ENCODE data around the gene TUSC2.

TUSC2 gene

GRCh38 chr3:50304601-50305000, 23.4 kb downstream of the TUSC2 start:
- Histone ChIP-seq H3K4me1 (ENCODE audit: control insufficient read depth, insufficient read depth, low read length) (no peaks in the 10 kb centered on the region), H3K9me3 (ENCODE audit: control insufficient read depth, insufficient read depth, low read depth, low read length) (no peaks in the 10 kb centered on the region), H3K27ac (ENCODE audit: extremely low read depth, low read depth, low read length) (no peak overlapping the region), H3K4me3 (ENCODE audit: low read depth, low read length) (no peak overlapping the region), H3K36me3 (ENCODE audit: control insufficient read depth in 2 of 2, insufficient read depth in 1 of 2, low read length in 2 of 2) (no peaks in the 10 kb centered on the region)
- TF ChIP-seq SCRT2 (tag by site-specific recombination; IDR thresholded peaks at IDR 0.05) = no peak
- no peak for TF ChIP-seq ZNF140 (tag by site-specific recombination; IDR thresholded peaks at IDR 0.05)
- no peak for TF ChIP-seq ZBTB7A (tag by site-specific recombination; IDR thresholded peaks at IDR 0.05; ENCODE audit: low read depth)
- TF ChIP-seq ZNF366 (tag by site-specific recombination; conservative IDR thresholded peaks at IDR 0.05) = no peak
- TF ChIP-seq ZNF658 (tag by site-specific recombination; IDR thresholded peaks at IDR 0.05) = no peak
- TF ChIP-seq, protein P1, sequence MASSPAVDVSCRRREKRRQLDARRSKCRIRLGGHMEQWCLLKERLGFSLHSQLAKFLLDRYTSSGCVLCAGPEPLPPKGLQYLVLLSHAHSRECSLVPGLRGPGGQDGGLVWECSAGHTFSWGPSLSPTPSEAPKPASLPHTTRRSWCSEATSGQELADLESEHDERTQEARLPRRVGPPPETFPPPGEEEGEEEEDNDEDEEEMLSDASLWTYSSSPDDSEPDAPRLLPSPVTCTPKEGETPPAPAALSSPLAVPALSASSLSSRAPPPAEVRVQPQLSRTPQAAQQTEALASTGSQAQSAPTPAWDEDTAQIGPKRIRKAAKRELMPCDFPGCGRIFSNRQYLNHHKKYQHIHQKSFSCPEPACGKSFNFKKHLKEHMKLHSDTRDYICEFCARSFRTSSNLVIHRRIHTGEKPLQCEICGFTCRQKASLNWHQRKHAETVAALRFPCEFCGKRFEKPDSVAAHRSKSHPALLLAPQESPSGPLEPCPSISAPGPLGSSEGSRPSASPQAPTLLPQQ (tag by site-specific recombination; IDR thresholded peaks at IDR 0.05) = no peak
- ChIA-PET POLR2A (interaction anchor here (0.6 kb wide), 1 partner anchor 29 kb away, joined by 3 read pairs; no protein-coding TSS in a partner anchor), CTCF (no interaction called here)

GRCh38 chr3:50303013-50303815, 24.8 kb downstream of the TUSC2 start, which contains the start of gene HYAL1:
TSS of gene HYAL1 (minus strand) at chr3:50303574. CDS start at chr3:50302956, 618 bp downstream.
- no peaks in the 10 kb centered on the region for H3K9me3 ChIP-seq (ENCODE audit: control insufficient read depth, insufficient read depth, low read depth, low read length)
- POLR2A ChIA-PET = interaction anchor here (0.7 to 1.5 kb wide), 2 partner anchors 11 to 25 kb away, joined by 4 to 5 read pairs; partner anchors contain the start of gene IFRD2
- no peak within 1 kb of the TSS for H3K4me3 ChIP-seq (ENCODE audit: low read depth, low read length)

GRCh38 chr3:50302095-50303012, 25.7 kb downstream of the TUSC2 start:
- Histone ChIP-seq H3K36me3 (ENCODE audit: control insufficient read depth in 2 of 2, insufficient read depth in 1 of 2, low read length in 2 of 2) (peaks cover 0 to 1% of the 10 kb centered on the region in 2 experiments; a peak in 1 of 3 replicates), H3K4me1 (ENCODE audit: control insufficient read depth, insufficient read depth, low read length) (no peaks in the 10 kb centered on the region), H3K9me3 (ENCODE audit: control insufficient read depth, insufficient read depth, low read depth, low read length) (no peaks in the 10 kb centered on the region), H3K27ac (ENCODE audit: extremely low read depth, low read depth, low read length) (no peak overlapping the region), H3K4me3 (ENCODE audit: low read depth, low read length) (no peak overlapping the region)
- ChIA-PET POLR2A (interaction anchor here (0.7 to 1.5 kb wide), 3 partner anchors 10 to 26 kb away, joined by 4 to 5 read pairs (median 4); partner anchors contain the start of genes IFRD2 and TUSC2), CTCF (interaction anchor here (0.6 to 1.3 kb wide), 4 partner anchors 22 to 1312 kb away, joined by 3 to 4 read pairs (median 3); no protein-coding TSS in a partner anchor)
- TF ChIP-seq, protein P2, sequence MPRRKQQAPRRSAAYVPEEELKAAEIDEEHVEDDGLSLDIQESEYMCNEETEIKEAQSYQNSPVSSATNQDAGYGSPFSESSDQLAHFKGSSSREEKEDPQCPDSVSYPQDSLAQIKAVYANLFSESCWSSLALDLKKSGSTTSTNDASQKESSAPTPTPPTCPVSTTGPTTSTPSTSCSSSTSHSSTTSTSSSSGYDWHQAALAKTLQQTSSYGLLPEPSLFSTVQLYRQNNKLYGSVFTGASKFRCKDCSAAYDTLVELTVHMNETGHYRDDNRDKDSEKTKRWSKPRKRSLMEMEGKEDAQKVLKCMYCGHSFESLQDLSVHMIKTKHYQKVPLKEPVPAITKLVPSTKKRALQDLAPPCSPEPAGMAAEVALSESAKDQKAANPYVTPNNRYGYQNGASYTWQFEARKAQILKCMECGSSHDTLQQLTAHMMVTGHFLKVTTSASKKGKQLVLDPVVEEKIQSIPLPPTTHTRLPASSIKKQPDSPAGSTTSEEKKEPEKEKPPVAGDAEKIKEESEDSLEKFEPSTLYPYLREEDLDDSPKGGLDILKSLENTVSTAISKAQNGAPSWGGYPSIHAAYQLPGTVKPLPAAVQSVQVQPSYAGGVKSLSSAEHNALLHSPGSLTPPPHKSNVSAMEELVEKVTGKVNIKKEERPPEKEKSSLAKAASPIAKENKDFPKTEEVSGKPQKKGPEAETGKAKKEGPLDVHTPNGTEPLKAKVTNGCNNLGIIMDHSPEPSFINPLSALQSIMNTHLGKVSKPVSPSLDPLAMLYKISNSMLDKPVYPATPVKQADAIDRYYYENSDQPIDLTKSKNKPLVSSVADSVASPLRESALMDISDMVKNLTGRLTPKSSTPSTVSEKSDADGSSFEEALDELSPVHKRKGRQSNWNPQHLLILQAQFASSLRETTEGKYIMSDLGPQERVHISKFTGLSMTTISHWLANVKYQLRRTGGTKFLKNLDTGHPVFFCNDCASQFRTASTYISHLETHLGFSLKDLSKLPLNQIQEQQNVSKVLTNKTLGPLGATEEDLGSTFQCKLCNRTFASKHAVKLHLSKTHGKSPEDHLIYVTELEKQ (tag by site-specific recombination; IDR thresholded peaks at IDR 0.05; ENCODE audit: borderline replicate concordance) = no peak
- TF ChIP-seq ZNF157 (tag by site-specific recombination; IDR thresholded peaks at IDR 0.05) (no peak), GLI4 (tag by site-specific recombination; IDR thresholded peaks at IDR 0.05) (no peak), ZNF623 (tag by site-specific recombination; IDR thresholded peaks at IDR 0.05) (no peak), TCF7L2 (IDR thresholded peaks at IDR 0.05; ENCODE audit: borderline replicate concordance, low read depth, low read length) (no peak), SETDB1 (IDR thresholded peaks at IDR 0.05; ENCODE audit: insufficient read length, low read length) (no peak)
- TF ChIP-seq, protein P3, sequence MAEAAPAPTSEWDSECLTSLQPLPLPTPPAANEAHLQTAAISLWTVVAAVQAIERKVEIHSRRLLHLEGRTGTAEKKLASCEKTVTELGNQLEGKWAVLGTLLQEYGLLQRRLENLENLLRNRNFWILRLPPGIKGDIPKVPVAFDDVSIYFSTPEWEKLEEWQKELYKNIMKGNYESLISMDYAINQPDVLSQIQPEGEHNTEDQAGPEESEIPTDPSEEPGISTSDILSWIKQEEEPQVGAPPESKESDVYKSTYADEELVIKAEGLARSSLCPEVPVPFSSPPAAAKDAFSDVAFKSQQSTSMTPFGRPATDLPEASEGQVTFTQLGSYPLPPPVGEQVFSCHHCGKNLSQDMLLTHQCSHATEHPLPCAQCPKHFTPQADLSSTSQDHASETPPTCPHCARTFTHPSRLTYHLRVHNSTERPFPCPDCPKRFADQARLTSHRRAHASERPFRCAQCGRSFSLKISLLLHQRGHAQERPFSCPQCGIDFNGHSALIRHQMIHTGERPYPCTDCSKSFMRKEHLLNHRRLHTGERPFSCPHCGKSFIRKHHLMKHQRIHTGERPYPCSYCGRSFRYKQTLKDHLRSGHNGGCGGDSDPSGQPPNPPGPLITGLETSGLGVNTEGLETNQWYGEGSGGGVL (tag by site-specific recombination; IDR thresholded peaks at IDR 0.05) = no peak

More at GRCh38 chr3:50303013-50303815, 24.8 kb downstream of the TUSC2 start, which contains the start of gene HYAL1:
- Histone ChIP-seq H3K4me1 (ENCODE audit: control insufficient read depth, insufficient read depth, low read length) (no peaks in the 10 kb centered on the region), H3K36me3 (ENCODE audit: control insufficient read depth in 2 of 2, insufficient read depth in 1 of 2, low read length in 2 of 2) (no peaks in the 10 kb centered on the region), H3K27ac (ENCODE audit: extremely low read depth, low read depth, low read length) (no peak within 1 kb of the TSS)
- CTCF ChIA-PET = interaction anchor here (1.3 kb wide), 1 partner anchor 22 kb away, joined by 4 read pairs; no protein-coding TSS in a partner anchor
- TF ChIP-seq SP2 (tag by site-specific recombination; IDR thresholded peaks at IDR 0.05) (peak; percentile 51; the same call in 1 of the 2 replicates), ZNF555 (tag by site-specific recombination; conservative IDR thresholded peaks at IDR 0.05) (no peak), ZFP37 (tag by site-specific recombination; IDR thresholded peaks at IDR 0.05) (no peak), SP3 (tag by site-specific recombination; IDR thresholded peaks at IDR 0.05) (peak; percentile 47; the same call in 1 of the 2 replicates)
- TF ChIP-seq, protein P4, sequence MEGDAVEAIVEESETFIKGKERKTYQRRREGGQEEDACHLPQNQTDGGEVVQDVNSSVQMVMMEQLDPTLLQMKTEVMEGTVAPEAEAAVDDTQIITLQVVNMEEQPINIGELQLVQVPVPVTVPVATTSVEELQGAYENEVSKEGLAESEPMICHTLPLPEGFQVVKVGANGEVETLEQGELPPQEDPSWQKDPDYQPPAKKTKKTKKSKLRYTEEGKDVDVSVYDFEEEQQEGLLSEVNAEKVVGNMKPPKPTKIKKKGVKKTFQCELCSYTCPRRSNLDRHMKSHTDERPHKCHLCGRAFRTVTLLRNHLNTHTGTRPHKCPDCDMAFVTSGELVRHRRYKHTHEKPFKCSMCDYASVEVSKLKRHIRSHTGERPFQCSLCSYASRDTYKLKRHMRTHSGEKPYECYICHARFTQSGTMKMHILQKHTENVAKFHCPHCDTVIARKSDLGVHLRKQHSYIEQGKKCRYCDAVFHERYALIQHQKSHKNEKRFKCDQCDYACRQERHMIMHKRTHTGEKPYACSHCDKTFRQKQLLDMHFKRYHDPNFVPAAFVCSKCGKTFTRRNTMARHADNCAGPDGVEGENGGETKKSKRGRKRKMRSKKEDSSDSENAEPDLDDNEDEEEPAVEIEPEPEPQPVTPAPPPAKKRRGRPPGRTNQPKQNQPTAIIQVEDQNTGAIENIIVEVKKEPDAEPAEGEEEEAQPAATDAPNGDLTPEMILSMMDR (tag by site-specific recombination; IDR thresholded peaks at IDR 0.05) = 0 out of 2 replicates have a peak, but pooled peaks have one; percentile 23
